C4-2B (cell line): ENCODE data around the gene ZSWIM5.

Experiments
- ZFX ChIP-seq: fragments of 450-650 bp; IDR thresholded peaks from 2 replicates; pipeline ENCODE4 v1.6.1; 2017
- TF ChIP-seq, protein P1 (sequence below): fragments of 450-650 bp; conservative IDR thresholded peaks from 2 replicates; pipeline ENCODE4 v1.5.1; 2017; ENCODE audit warnings: mild to moderate bottlenecking

DNA sequence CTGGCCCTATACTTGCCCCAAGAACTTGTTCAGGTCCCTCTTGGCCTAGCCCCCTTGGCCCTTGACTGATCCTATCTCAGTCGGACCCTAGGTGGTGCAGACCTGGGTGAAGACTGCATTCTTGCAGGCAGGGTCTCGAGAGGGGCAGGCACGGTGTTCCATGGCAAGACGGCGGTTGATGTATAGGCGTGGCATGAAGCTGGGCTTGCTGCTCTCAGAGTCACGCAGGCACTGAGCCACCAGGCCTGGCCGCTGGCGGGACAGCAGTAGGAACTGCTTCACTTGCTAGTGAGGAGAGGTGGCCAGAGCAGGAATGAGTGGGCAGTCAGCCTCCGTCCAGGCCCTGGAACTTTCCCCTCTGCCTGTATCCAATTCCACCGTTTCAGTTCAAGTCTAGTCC lies 199.1 kb downstream of the ZSWIM5 start:
- TF ChIP-seq, protein P1, sequence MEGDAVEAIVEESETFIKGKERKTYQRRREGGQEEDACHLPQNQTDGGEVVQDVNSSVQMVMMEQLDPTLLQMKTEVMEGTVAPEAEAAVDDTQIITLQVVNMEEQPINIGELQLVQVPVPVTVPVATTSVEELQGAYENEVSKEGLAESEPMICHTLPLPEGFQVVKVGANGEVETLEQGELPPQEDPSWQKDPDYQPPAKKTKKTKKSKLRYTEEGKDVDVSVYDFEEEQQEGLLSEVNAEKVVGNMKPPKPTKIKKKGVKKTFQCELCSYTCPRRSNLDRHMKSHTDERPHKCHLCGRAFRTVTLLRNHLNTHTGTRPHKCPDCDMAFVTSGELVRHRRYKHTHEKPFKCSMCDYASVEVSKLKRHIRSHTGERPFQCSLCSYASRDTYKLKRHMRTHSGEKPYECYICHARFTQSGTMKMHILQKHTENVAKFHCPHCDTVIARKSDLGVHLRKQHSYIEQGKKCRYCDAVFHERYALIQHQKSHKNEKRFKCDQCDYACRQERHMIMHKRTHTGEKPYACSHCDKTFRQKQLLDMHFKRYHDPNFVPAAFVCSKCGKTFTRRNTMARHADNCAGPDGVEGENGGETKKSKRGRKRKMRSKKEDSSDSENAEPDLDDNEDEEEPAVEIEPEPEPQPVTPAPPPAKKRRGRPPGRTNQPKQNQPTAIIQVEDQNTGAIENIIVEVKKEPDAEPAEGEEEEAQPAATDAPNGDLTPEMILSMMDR: no peak
- TF ChIP-seq ZFX: no peak
